ENCODE measurements around the gene KIF5A. TPM values are rescaled to one million over a fixed set of nuclear protein-coding genes. Genes with fewer than 3 reads are reported as not detected.

KIF5A gene
- total and polyA plus RNA-seq, 2 of the 13 experiments (the other 11 are each of a cell fraction or from before 2014, with no cell fraction given), result 1.6 to 11.9 TPM

DNA sequence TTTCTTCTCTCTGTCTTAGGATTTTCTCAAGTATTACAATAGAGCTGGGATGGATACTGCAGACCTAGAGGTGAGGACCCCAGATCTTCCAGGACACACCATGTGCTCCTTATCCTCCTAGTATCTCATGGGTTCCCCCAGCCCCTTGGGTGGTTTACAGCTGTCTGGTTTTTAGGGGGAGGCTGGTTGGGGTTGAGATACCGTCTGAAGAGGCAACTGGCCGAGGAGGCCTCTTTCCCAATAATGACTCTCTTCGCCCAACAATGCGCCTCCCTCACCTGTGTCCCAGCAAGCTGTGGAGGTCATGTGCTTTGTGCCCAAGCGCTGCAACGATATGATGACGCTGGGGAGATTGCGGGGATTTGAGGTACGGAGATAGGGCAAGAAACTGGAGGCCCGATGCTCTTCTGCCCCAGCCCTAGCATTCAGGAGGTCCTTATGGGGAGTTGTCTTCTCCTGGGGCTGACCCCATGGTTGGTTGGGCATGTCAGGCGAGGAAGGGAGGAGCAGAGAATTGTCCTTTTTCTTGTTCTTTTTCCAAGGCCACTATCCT lies 65.2 kb downstream of the KIF5A start:
- Histone ChIP-seq H2AFZ (ENCODE audit: low read length) (no peak overlapping the region), H3K27me3 (ENCODE audit: control insufficient read depth in 1 of 2, insufficient read depth in 2 of 2, low read length in 2 of 2) (peaks cover 2 to 20% of the 10 kb centered on the region in 2 experiments; a peak in 4 of 5 replicates), H3K4me3 (replicated peaks in 1 of 3; ENCODE audit: insufficient read depth in 1 of 3, low read depth in 2 of 3, low read length in 3 of 3) (no peak overlapping the region), H3K4me1 (ENCODE audit: insufficient read depth, low read length) (peaks cover 44% of the 10 kb centered on the region), H4K20me1 (ENCODE audit: insufficient read depth, low read length) (no peaks in the 10 kb centered on the region), H3K36me3 (replicated peaks in 1 of 2; ENCODE audit: control insufficient read depth in 1 of 2, insufficient read depth in 2 of 2, low read length in 2 of 2) (no peaks in the 10 kb centered on the region), H3K27ac (ENCODE audit: extremely low read length, insufficient read depth, low read length) (no peak overlapping the region), H3K9me3 (ENCODE audit: low read length) (no peaks in the 10 kb centered on the region), H3K9ac (ENCODE audit: insufficient read depth, low read depth, low read length) (no peak overlapping the region), H3K4me2 (ENCODE audit: low read depth, low read length) (no peak overlapping the region), H3K79me2 (ENCODE audit: insufficient read depth, low read length) (no peaks in the 10 kb centered on the region)
- DNase-seq (ENCODE audit: low spot score) (no peak), ATAC-seq (no peak), FAIRE-seq (no peak)
- no TSS peak for BruUV-seq (replicated peaks)
- ChIA-PET CTCF (ENCODE audit: low intra/inter-chr PET ratio, low total read pairs) (no interaction called here), POLR2A (interaction anchor here (1.1 to 1.9 kb wide), 2 partner anchors 24 to 32 kb away, joined by 3 to 9 read pairs; partner anchors contain the start of gene PIP4K2C)
- no peak for TF ChIP-seq NR2F6 (IDR thresholded peaks at IDR 0.05)
- TF ChIP-seq NR2F6 (CRISPR knock-in tag; IDR thresholded peaks at IDR 0.05), result no peak
- TF ChIP-seq, protein P1, sequence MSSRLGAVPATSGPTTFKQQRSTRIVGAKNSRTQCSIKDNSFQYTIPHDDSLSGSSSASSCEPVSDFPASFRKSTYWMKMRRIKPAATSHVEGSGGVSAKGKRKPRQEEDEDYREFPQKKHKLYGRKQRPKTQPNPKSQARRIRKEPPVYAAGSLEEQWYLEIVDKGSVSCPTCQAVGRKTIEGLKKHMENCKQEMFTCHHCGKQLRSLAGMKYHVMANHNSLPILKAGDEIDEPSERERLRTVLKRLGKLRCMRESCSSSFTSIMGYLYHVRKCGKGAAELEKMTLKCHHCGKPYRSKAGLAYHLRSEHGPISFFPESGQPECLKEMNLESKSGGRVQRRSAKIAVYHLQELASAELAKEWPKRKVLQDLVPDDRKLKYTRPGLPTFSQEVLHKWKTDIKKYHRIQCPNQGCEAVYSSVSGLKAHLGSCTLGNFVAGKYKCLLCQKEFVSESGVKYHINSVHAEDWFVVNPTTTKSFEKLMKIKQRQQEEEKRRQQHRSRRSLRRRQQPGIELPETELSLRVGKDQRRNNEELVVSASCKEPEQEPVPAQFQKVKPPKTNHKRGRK (CRISPR knock-in tag; IDR thresholded peaks at IDR 0.05), result no peak
- no peak for TF ChIP-seq ZNF567 (CRISPR knock-in tag; IDR thresholded peaks at IDR 0.05; ENCODE audit: borderline replicate concordance)
- no peak for TF ChIP-seq NFIC (IDR thresholded peaks at IDR 0.05; ENCODE audit: low read length)
- no peak for TF ChIP-seq KAT7 (CRISPR knock-in tag; IDR thresholded peaks at IDR 0.05; ENCODE audit: borderline replicate concordance)
- no peak for TF ChIP-seq THAP11 (CRISPR knock-in tag; IDR thresholded peaks at IDR 0.05)
- no peak for TF ChIP-seq SNRNP70 (IDR thresholded peaks at IDR 0.05; ENCODE audit: low read depth, low read length)
- TF ChIP-seq ZNF564 (CRISPR knock-in tag; IDR thresholded peaks at IDR 0.05), result no peak
- no peak for TF ChIP-seq CREM (IDR thresholded peaks at IDR 0.05)
- TF ChIP-seq CREM (CRISPR knock-in tag; IDR thresholded peaks at IDR 0.05), result no peak
- no peak for TF ChIP-seq ZNF562 (CRISPR knock-in tag; IDR thresholded peaks at IDR 0.05; ENCODE audit: borderline replicate concordance)
- TF ChIP-seq ZBTB8A (CRISPR knock-in tag; IDR thresholded peaks at IDR 0.05; ENCODE audit: borderline replicate concordance, low read depth), result no peak
- no peak for TF ChIP-seq ZNF260 (CRISPR knock-in tag; IDR thresholded peaks at IDR 0.05; ENCODE audit: borderline replicate concordance, low read depth)
- TF ChIP-seq, protein P2, sequence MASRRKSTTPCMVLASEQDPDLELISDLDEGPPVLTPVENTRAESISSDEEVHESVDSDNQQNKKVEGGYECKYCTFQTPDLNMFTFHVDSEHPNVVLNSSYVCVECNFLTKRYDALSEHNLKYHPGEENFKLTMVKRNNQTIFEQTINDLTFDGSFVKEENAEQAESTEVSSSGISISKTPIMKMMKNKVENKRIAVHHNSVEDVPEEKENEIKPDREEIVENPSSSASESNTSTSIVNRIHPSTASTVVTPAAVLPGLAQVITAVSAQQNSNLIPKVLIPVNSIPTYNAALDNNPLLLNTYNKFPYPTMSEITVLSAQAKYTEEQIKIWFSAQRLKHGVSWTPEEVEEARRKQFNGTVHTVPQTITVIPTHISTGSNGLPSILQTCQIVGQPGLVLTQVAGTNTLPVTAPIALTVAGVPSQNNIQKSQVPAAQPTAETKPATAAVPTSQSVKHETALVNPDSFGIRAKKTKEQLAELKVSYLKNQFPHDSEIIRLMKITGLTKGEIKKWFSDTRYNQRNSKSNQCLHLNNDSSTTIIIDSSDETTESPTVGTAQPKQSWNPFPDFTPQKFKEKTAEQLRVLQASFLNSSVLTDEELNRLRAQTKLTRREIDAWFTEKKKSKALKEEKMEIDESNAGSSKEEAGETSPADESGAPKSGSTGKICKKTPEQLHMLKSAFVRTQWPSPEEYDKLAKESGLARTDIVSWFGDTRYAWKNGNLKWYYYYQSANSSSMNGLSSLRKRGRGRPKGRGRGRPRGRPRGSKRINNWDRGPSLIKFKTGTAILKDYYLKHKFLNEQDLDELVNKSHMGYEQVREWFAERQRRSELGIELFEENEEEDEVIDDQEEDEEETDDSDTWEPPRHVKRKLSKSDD (CRISPR knock-in tag; IDR thresholded peaks at IDR 0.05; ENCODE audit: low read depth), result no peak
- no peak for TF ChIP-seq ZNF253 (CRISPR knock-in tag; IDR thresholded peaks at IDR 0.05; ENCODE audit: borderline replicate concordance)
- intact Hi-C loops (cut with micrococcal nuclease; ENCODE audit: unreplicated experiment), result no loop called here
- WGBS (ENCODE audit: low lambda C conversion rate), result 75% methylated on average over 11 of the region's 11 CpGs
- in situ Hi-C loops (cut with HindIII; ENCODE audit: extremely low pct_ligation_motif_present, low pct_unique_long_range_greater_than_20kb), result no loop called here
